Measurements from ENCODE around the gene ATXN1.

Gene ATXN1

DNA sequence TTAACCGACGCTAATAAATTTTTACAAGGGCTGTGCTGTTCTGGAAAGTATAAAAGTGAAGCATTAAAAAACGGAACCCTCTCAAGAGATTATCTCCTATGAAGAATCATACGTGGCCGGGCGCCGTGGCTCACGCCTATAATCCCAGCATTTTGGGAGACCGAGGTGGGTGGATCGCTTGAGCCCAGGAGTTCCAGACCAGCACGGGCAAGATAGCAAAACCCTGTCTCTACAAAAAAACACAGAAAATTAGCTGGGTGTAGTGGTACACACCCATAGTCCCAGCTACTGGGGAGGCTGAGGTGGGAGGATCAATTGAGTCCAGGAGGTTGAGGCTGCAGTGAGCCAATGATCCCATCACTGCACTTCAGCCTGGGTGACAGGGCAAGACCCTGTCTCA is 439.4 kb downstream of the ATXN1 start:
- no peak for DNase-seq

DNA sequence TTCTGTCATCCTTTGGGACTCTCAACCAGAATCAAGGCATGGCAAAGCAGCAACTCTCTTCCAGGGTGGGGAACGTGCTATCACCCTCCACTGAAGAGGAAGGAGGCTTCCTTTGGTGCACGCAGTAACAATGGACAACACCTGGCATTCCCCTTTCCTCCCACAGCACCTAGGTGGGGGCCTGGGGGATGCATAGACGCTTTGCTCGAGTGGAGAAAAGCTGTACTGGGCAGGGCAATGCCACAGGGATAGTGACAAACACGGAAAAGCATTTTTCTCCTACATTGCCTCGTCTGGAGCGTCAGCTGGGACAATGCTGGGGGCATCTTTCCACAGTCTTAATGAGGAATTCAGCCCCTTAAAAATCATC is 439.9 kb downstream of the ATXN1 start:
- no peak for DNase-seq

DNA sequence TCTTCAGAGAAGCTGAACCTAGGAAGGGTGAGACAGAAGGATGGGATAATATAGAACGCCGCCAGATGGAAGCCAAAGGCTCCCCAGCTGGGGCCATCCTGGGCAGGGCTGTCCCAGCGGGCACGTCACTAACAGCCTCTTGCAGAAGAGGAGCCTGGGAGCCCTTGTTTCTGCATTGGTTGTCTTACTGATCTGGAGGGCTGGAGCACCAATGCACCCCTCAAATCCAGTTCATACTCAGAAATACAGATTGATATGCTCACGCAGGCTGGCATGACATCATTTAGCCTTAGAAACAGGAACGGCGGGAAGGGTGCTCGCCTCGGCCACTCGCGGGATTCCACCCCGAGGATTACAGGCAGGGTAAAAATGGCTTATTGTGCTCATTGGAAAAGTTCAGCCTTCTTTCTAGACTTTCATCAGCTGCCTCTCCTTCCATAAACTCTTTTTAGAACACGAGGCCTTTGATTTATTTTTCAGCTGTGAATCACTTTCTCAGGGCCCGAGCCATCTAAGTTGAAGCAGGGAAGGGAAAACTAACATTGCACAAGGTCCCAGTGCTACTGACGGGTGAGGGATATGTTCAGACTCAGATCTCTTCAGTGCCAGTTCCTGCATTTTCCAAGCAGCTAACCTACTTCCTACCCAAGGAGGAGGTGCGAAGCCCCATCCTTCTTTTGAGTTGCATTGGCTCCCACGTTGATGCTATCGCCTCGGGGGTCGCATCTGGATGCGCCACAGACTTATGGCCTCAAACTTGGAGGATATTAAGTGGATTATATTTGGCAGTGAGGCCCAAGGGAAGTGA is 440.5 kb downstream of the ATXN1 start:
- no peak for DNase-seq

DNA sequence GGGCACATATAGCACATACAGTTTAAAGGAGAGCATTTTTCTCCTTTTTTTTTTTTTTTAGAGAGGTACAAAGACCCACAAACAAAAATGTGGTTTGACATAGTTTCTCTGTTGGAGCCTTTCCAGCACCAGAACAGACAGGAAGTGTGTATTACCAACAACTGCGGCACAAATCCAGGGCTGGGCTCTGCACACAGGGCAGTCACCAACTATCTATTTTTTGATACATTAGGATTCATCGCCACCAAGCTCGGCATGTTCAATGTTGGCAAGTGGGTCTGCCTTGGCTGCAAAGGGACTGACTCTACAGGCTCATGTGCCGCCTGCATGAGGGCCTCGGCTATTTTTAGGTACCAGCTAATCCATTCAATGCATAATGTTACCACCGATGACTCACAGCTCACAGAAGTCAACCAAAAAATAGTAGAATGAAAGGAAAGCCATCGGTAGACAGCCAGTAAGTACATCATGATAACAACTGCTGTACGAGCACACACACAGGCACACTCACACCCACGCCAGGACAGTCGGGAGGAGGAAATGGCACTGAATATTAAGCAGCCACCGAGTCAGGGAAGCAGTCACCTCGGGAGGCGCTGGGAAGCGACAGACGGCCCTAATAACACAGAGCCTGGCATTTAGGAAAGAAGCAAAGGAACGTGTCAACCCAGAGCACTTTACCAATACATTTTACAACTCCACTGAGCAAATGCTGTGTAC is 441.3 kb downstream of the ATXN1 start:
- DNase-seq: peak; percentile 62

DNA sequence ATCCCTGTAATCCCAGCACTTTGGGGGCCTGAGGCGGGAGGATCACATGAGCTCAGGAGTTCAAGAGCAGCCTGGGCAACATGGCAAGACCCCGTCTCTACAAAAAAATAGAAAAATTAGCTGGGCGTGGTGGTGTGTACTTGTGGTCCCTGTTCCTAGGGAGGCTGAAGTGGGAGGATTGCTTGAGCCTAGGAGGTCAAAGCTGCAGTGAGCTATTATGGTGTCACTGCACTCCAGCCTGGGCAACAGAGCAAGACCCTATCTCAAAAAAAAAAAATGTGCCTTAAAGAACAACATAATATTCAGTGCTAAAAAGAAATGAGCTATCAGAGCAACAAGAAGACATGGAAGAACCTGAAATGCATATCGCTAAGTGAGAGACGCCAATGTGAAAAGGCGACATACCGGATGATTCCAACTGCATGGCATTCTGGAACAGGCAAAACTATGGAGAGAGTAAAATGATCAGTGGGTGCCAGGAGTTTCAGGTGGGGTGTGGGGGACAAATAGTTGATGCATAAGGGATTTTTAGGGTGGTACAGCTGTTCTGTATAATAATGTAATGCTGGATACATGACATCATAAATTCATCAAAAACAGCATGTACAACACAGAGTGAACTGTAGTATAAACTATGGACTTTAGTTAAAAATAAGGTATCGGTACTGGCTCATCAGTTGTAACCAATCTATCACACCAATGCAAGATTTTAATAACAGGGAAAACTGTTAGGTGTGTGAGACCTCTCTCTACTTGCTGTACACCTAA is 442.1 kb downstream of the ATXN1 start:
- no peak for DNase-seq

DNA sequence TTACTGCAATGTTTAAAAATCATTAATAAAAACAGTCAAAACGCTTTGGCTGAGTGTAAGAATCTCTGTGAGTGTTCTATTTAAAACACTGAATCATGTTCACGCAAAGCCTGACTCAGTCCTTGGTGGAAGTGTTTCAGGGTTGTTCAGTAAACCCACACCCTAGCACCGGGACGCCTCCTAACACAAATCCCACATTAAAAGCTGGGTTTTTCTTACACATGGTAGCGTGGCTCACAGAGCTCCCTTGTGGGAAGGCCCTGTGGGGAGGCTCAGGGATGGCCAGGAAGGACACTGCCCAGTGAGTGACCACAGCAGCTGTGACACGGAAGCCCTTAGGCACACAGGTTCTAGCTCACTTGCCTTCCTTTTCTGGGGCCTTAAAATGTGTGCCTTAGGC is 442.7 kb downstream of the ATXN1 start:
- no peak for DNase-seq

DNA sequence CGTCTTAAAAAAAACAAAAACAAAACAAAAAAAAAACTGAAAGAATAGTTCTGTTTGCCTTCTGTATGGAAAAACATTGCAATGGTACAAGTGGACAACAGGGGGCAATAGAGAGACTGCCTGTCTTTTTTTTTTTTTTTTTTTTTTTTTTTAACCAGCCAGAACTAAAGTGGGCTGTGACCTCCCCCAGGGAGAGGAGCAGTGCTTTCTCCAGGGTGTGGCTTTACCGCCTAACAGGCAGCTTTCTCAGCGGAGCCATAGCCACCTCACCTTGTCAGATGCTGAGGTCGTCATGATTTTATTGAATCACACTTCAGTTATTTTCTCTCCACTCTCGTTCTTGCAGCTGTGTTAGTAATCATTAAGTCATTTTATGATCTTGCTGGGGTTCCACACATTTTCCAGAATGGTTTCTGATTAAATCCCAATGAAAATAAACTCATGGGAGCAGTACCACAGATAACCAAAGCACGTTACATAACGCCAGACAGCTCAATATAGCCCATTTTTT is 444.5 kb downstream of the ATXN1 start:
- DNase-seq: no peak

DNA sequence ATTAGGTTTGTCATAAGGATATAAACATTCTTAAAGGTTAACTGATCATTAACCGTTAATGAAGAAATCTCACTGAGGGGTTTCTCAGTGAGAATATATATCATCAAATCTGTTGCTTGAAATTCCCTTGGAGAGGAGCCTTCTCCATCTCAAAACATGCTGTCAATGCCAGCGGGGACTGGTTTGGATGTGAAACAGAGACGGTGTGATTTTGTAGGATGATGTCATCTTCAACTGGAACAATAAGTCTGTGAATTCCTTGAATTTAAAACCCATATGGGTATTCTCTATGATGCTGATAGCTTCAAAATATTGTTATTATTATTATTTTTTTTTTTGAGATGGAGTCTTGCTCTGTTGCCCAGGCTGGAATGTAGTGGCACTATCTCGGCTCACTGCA is 447.0 kb downstream of the ATXN1 start:
- no peak for DNase-seq

DNA sequence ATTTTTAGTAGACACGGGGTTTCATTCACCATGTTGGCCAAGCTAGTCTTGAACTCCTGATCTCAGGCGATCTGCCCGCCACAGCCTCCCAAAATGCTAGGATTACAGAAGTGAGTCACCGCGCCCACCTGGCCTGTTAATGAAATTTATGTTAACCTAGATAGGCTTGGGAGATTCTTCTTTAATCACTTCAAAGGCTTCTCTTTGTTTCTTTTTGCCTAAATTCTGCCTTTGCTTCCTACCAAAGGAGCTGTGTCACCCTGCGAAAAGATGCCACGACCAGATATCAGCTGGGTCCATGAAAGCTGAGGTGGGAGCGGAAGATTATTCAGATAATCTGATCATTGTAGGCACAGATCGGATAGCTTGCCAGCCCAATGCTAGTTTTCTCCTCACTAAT is 447.5 kb downstream of the ATXN1 start:
- no peak for DNase-seq

DNA sequence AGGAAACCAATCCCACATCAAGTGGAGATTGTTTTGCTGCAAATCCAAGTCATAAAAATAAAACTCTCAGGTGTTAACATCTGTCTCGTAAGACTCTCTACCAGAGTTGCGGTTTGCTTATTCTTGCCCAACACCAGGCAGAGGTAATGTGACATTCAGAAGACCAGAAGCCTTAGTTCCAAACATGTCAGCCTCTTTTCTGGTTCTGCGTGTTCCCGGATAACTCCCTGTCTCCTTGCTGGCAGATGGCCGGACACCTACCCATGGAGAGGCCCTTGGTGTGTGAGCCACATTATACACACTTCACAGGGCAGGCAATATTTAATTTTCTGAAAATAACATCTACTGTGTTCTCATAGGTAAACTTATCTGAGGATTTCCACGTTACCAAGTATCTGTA is 449.5 kb downstream of the ATXN1 start:
- DNase-seq: no peak

DNA sequence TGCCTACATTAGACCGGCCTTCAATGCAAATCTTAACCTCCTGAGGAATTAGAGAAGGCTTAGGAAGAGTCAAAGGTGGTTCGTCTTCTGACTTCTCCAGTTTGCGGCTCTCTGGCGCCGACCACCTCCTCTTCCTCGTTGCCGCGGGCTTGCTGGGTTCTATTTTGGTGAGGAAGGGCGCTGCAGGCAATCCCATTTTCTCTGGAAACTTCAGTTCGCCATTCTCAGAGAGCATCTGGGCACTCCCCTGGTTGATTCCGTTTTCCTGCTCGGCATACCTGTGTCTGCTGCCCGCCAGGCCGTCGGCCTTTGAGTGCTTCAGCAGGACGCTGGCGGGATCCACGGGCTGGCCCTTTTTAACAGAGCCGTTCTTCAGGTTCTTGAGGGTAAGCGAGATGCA is 454.9 kb downstream of the ATXN1 start:
- no peak for DNase-seq

DNA sequence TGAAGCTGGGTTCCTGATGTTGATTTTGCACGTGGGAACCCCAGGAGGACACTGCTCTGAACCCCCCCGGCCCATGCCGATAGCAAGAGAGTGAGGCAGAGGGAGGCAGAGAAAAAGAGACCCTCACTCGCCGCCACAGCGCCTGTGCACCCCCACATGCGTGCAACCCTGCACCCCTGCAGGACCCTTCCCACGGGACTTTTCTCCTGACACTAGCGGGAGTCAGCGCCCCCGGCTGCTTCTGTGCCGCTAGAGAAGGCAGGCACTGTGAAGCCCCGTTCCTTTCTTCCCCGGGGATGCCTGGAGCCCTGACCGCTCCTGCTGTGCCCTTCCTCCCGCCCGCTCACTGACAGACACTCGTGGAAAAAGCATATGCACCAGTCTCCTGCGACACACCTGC is 455.5 kb downstream of the ATXN1 start:
- no peak for DNase-seq

DNA sequence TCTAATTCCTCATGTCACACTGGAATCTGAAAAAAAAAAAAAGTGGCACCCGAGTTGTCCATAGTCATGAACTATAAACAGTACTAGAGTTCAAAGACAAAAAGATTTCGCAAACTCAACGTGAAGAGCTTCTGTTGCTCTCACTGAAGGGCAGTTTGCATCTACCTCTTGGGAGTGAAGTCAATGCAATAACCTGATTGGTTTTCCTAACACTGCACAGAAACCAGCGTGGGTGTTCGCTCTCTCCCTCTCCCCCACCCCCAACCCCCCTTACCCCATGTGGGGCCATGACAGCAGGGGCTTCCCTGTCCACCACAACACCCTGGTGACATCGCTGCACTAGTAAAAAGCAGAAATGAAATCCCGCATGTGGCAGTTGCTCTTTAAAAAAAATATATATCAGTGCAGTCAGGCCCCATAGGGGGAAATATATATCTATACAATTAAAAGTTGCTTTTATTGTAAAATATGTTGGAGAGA is 456.0 kb downstream of the ATXN1 start:
- no peak for DNase-seq

DNA sequence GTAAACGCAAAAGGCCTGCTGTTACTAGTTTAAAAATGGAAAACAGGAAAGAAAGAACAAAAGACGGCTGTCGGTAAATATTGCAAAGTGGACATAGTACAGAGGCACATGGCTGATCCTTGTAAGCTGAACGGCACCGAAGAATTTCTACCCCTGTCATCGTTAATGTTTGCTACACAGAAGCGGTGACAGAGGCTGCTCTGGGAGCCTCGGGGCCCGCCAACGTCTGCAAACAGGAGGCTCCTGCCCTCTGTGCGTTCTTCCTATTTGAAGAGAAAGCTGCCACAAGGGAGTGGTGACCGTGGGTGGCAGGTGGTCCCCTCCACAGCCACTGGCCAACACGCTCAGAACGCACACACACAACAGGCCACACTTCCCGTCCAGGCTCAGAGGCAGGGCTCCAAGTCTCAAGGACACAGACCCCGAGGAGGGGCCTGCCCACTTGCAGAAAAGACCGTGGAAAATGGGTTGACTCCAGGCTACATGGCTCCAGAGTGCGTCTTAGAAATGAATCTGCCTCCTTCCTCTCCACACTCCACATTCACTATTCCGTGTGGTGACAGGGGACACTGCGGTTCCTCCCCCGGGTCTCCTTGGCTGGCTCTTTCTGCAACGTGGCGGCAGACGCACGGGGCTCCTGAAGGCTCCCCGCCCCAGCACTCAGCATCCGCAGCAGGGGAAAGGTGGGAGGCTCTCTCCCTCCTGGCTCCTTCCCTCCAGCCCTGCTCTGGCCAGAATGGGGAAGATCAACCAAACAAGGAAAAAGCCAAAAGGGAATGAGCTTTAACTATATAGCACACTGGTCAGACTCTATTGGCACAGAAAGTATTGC is 458.3 kb downstream of the ATXN1 start:
- no peak for DNase-seq

DNA sequence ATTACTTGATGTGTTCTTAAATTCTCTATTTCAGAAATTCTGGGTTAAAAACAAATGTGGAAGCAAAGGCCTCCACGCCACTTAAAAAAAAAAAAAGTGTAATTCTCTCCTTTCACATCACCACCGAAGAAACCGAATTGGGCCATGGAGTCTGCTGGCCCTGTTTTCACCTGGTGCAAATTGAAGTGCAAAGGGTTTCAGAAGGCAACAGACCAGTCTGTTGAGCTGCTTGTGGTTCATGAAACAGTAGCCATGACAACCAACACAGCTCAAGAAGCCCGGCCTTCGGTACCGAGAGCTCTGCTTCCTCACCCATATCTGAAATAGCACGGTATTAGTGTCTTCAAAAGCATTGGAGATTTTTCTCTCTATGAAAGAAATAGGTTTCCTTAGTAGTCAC is 459.7 kb downstream of the ATXN1 start:
- DNase-seq: no peak

DNA sequence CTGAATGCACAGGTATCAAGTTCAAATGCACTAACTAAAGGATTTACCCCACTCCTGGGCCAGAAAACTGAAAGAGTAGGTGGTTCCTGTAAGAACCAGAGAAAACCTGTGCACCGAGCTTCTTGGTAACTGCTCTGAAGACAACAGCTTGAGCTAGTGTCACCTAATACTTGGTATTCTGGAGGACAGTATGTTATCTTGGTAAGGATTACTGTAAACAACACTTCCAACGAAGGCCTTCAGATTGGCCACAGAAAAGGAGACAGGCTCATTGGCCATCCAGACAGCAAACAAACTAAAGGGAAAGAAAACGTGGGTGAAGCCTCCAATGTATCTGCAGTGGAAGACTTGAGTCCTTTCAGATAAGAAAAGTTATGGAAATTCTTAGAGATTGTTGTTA is 461.4 kb downstream of the ATXN1 start:
- no peak for DNase-seq

DNA sequence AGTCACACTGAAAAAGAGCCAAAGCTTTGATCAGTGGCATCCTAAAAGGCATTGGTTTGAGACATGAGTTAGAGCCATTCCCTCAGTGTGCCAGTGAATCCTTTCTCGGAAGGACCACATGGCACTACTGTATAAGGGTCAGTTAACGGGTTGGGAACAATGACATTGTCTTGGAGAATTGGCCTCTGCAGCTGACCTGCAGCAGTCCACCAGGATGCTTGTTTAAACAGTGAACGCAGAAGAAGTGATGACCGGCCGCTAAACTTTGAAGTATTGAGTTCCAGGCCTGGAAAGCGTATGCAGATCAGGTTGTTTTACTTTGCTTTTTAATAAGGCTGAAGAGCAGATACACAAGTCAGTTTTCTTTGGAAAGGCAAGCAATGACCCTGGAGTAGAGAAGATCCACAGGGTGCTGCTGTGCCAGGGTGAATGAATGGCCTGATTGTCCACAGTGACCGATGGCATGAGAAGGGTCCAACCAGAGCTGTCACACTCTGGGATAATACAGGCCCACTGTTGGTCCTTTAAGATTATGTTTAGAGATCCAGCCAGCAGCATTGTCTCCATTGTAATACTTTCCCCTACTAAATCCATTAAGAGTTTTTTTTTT is 465.1 kb downstream of the ATXN1 start:
- DNase-seq: no peak

DNA sequence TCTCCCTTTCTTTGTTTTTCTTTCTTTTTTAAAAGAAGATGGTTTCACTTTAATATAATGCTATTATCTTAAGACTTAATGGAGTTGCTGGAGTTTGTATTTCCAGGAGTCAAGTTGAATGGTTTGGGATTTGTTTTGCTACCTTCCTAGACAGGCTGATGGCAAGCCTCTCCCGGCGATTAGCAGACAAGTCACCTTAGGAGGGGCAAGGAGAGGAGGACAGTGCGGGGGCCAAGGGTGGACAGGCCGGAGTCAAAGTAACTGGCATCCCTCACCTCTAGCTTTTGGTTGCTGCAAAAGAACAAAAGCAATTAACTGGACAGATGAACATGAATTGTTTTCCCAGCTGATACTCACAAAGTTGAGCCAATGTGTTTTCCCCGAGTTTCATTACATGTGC is 465.8 kb downstream of the ATXN1 start:
- no peak for DNase-seq

DNA sequence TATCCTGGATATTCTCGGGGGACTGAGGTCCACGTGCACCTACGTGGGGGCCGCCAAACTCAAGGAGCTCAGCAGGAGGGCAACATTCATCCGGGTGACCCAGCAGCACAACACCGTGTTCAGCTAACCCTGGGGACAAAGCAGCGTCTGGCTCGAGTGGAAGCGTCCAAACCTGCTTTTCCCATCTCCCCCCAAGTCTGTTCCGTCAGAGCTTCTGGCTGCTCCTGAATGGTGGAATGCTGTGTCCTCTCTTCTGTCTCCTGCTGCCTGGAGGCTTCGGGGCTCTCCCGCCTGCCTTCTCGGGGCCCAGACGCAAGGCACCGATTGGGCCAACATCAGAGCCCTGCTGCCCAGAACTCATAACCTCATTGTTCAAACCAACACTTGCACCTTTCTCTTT is 466.2 kb downstream of the ATXN1 start:
- no peak for DNase-seq

DNA sequence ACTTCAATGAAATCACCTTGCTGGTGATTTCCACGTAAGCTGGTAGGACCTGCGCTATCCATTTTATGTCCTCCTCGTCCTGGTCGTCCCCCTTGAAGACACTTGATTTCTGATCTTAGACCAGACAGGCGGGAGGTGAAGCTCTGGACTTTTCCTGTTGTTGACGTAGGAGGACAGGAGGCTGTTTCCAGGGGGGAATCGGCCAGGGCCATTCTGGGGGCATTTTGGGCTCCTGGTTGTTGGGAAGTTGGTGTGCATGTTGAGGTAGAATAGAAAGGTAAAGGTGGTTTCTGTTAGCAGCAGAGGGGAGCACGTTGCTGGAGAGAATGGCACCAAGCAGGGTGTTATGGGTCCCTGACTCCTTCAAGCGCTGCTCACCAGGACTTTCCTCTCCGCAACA is 466.9 kb downstream of the ATXN1 start:
- DNase-seq: no peak

DNA sequence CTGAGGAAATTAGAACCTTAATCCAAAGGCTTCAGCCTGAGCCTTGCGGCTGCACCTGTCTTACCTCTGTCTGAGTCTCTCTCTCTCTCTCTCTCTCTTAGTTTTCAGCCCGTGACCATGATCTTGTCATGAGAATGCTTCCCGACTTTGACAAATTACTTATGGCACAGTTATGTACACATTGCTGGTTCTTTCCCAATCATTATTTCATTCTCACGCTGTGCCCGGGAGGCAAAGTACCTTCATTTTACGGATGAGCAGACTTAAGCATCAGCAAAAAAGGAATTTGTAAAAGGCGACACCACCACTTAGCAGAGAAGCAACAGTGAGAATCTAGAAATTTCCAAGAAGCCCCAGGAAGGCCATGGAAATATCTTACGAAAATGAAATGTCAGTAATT is 468.3 kb downstream of the ATXN1 start:
- no peak for DNase-seq

DNA sequence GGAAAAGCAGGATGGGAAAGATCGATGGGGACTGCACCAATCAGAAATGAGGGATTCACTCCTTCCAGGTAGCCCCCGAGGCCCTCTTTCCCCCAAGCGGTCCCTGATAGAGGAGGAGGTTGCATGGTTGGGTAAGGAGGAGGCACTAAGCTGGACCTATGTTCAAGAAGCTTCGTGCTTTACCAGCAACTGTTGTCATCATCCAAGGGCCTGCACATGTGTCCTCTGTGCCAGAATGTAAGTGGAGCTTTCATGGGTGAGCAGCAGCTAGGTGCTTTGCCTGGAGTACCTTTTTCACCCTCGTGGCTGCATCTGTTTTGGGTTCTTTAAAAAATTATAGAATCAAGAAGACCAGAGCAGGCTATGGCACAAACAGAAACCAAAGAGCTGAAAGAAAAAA is 468.8 kb downstream of the ATXN1 start:
- no peak for DNase-seq
